ENCODE measurements around the gene EEF2.

EEF2 gene

GRCh38 chr19:3983936-3984583 is 1.2 kb downstream of the EEF2 start:
- no peak for DNase-seq

- DNase-seq: no peak
These were observed 1.7 kb downstream of the EEF2 start for GRCh38 chr19:3983542-3983914.

GRCh38 chr19:3982701-3983541 is 2.3 kb downstream of the EEF2 start:
- DNase-seq: no peak

GRCh38 chr19:3981736-3982681 is 3.3 kb downstream of the EEF2 start:
- no peak for DNase-seq

GRCh38 chr19:3981373-3981735 is 3.9 kb downstream of the EEF2 start:
- DNase-seq: no peak

GRCh38 chr19:3980353-3981251 is 4.7 kb downstream of the EEF2 start:
- no peak for DNase-seq

GRCh38 chr19:3979674-3980352 is 5.5 kb downstream of the EEF2 start:
- no peak for DNase-seq

GRCh38 chr19:3979289-3979673 is 6.0 kb downstream of the EEF2 start:
- DNase-seq: no peak

GRCh38 chr19:3978145-3978544 is 7.1 kb downstream of the EEF2 start:
- DNase-seq: no peak

- DNase-seq: no peak
These were observed 7.8 kb downstream of the EEF2 start for GRCh38 chr19:3977242-3978143.

GRCh38 chr19:3976495-3977241 is 8.6 kb downstream of the EEF2 start:
- DNase-seq: no peak

- no peak for DNase-seq
These were observed 9.6 kb downstream of the EEF2 start for GRCh38 chr19:3975637-3976087.

- no peak for DNase-seq
These were observed 10.1 kb downstream of the EEF2 start for GRCh38 chr19:3975144-3975543.

GRCh38 chr19:3970808-3971598 is 14.3 kb downstream of the EEF2 start, which contains the start of gene DAPK3:
DAPK3 (minus strand) TSS chr19:3971099; CDS start chr19:3969735, 1,364 bp downstream.
- DNase-seq: peak; percentile 94

- DNase-seq: no peak
These were observed 14.9 kb downstream of the EEF2 start for GRCh38 chr19:3970313-3970807.

- no peak for DNase-seq
These were observed 15.6 kb downstream of the EEF2 start for GRCh38 chr19:3969435-3970312.

All from CD4-positive, alpha-beta T cell treated with Interleukin-6 for 4 hours (primary cell).